Measurements from ENCODE around the gene EPS15. TPM values are rescaled to one million over a fixed set of nuclear protein-coding genes. Genes with fewer than 3 reads are reported as not detected.

The EPS15 gene
- total RNA-seq, 1 experiment from 2014 or later, result 26.3 TPM

DNA sequence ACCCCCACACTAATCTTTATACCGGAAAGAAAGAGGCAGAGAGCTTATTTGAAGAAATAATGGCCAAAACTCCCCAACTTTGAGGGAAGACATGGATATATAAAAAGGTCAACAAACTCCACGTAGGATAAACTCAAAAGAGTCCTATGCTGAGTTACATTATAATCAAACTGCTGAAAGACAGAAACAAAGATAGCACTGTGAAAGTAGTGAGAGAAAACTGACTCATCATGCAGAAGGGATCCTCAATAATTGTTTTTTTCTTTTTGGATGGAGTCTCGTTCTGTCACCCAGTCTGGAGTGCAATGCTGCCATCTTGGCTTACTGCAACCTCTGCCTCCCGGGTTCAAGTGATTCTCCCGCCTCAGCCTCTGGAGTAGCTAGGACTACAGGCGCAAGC is 140.2 kb downstream of the EPS15 start:
- POLR2A ChIA-PET (ENCODE audit: unreplicated experiment), result no interaction called here
- Histone ChIP-seq H4K20me1 (ENCODE audit: low read length) (no peaks in the 10 kb centered on the region), H3K36me3 (ENCODE audit: low read depth, low read length) (peaks cover 6% of the 10 kb centered on the region; the same call in 1 of the 2 replicates), H3K27me3 (ENCODE audit: low read length) (no peaks in the 10 kb centered on the region), H3K79me2 (ENCODE audit: low read length) (no peaks in the 10 kb centered on the region), H3K4me1 (ENCODE audit: insufficient read depth, low read length) (no peaks in the 10 kb centered on the region), H3K9me2 (replicated peaks; ENCODE audit: low read length) (no peaks in the 10 kb centered on the region), H2AFZ (ENCODE audit: low read length) (no peak overlapping the region), H3K9me3 (ENCODE audit: low read length) (no peaks in the 10 kb centered on the region), H3K27ac (ENCODE audit: low read length) (no peak overlapping the region), H3F3A (ENCODE audit: low read length, unreplicated experiment) (no peaks in the 10 kb centered on the region), H3K4me2 (ENCODE audit: low read length) (no peak overlapping the region), H3K4me3 (ENCODE audit: low read length) (no peak overlapping the region), H3K9ac (ENCODE audit: low read length) (no peak overlapping the region)
- intact Hi-C loops (cut with micrococcal nuclease), result no loop called here
- TF ChIP-seq, protein P1, sequence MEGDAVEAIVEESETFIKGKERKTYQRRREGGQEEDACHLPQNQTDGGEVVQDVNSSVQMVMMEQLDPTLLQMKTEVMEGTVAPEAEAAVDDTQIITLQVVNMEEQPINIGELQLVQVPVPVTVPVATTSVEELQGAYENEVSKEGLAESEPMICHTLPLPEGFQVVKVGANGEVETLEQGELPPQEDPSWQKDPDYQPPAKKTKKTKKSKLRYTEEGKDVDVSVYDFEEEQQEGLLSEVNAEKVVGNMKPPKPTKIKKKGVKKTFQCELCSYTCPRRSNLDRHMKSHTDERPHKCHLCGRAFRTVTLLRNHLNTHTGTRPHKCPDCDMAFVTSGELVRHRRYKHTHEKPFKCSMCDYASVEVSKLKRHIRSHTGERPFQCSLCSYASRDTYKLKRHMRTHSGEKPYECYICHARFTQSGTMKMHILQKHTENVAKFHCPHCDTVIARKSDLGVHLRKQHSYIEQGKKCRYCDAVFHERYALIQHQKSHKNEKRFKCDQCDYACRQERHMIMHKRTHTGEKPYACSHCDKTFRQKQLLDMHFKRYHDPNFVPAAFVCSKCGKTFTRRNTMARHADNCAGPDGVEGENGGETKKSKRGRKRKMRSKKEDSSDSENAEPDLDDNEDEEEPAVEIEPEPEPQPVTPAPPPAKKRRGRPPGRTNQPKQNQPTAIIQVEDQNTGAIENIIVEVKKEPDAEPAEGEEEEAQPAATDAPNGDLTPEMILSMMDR (conservative IDR thresholded peaks at IDR 0.05; ENCODE audit: low read depth, low read length), result no peak
- TF ChIP-seq EZH2phosphoT487 (IDR thresholded peaks at IDR 0.05; ENCODE audit: borderline replicate concordance, low read length) (no peak), EZH2 (IDR thresholded peaks at IDR 0.05; ENCODE audit: low read length, unreplicated experiment) (no peak)
- no TSS peak for BruUV-seq (replicated peaks)
- no peak for DNase-seq
- CTCF ChIA-PET, result no interaction called here
- ATAC-seq, result no peak

DNA sequence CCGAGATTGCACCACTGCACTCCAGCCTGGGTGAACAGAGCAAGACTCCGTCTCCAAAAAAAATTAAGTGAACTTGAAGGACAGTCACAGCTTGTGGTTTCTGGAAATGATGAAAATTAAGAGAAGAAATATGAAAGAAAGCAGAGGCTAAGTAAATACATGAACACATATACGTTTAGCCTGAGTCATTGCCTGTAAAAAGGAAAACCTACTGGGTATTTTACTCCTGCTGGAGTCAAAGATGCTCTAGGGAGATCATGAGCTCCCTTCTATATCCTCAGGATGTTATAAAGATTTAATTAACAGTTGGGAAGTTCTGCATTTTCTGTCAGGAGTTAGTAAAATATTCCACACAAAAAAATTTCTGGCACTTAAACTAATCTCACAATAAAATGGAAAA is 145.2 kb downstream of the EPS15 start:
- Histone ChIP-seq H2AFZ (ENCODE audit: low read length) (no peak overlapping the region), H3K4me3 (ENCODE audit: low read length) (no peak overlapping the region), H3K27me3 (ENCODE audit: low read length) (no peaks in the 10 kb centered on the region), H3F3A (ENCODE audit: low read length, unreplicated experiment) (no peaks in the 10 kb centered on the region), H3K27ac (ENCODE audit: low read length) (no peak overlapping the region), H3K36me3 (ENCODE audit: low read depth, low read length) (no peaks in the 10 kb centered on the region; the same call in 1 of the 2 replicates), H3K9ac (ENCODE audit: low read length) (no peak overlapping the region), H3K9me2 (replicated peaks; ENCODE audit: low read length) (no peaks in the 10 kb centered on the region), H4K20me1 (ENCODE audit: low read length) (no peaks in the 10 kb centered on the region), H3K9me3 (ENCODE audit: low read length) (no peaks in the 10 kb centered on the region), H3K79me2 (ENCODE audit: low read length) (no peaks in the 10 kb centered on the region), H3K4me2 (ENCODE audit: low read length) (no peak overlapping the region), H3K4me1 (ENCODE audit: insufficient read depth, low read length) (no peaks in the 10 kb centered on the region)
- TF ChIP-seq EZH2 (IDR thresholded peaks at IDR 0.05; ENCODE audit: low read length, unreplicated experiment) (no peak), EZH2phosphoT487 (IDR thresholded peaks at IDR 0.05; ENCODE audit: borderline replicate concordance, low read length) (no peak)
- TF ChIP-seq, protein P1 (conservative IDR thresholded peaks at IDR 0.05; ENCODE audit: low read depth, low read length), result no peak
- POLR2A ChIA-PET (ENCODE audit: unreplicated experiment), result no interaction called here
- DNase-seq, result peak; percentile 38
- ATAC-seq, result peak; percentile 99
- no TSS peak for BruUV-seq (replicated peaks)
- CTCF ChIA-PET, result no interaction called here
- intact Hi-C loops (cut with micrococcal nuclease), result no loop called here

- TF ChIP-seq, protein P1 (conservative IDR thresholded peaks at IDR 0.05; ENCODE audit: low read depth, low read length), result no peak
- no peak for TF ChIP-seq EZH2phosphoT487 (IDR thresholded peaks at IDR 0.05; ENCODE audit: borderline replicate concordance, low read length)
- no peak for TF ChIP-seq EZH2 (IDR thresholded peaks at IDR 0.05; ENCODE audit: low read length, unreplicated experiment)
- ChIA-PET POLR2A (ENCODE audit: unreplicated experiment) (no interaction called here), CTCF (no interaction called here)
- Histone ChIP-seq H3K9ac (ENCODE audit: low read length) (no peak overlapping the region), H3K36me3 (ENCODE audit: low read depth, low read length) (no peaks in the 10 kb centered on the region), H3K27me3 (ENCODE audit: low read length) (no peaks in the 10 kb centered on the region), H3K9me3 (ENCODE audit: low read length) (no peaks in the 10 kb centered on the region), H4K20me1 (ENCODE audit: low read length) (no peaks in the 10 kb centered on the region), H3K4me3 (ENCODE audit: low read length) (no peak overlapping the region), H3F3A (ENCODE audit: low read length, unreplicated experiment) (no peaks in the 10 kb centered on the region), H2AFZ (ENCODE audit: low read length) (no peak overlapping the region), H3K9me2 (replicated peaks; ENCODE audit: low read length) (no peaks in the 10 kb centered on the region), H3K4me1 (ENCODE audit: insufficient read depth, low read length) (no peaks in the 10 kb centered on the region), H3K4me2 (ENCODE audit: low read length) (no peak overlapping the region), H3K27ac (ENCODE audit: low read length) (no peak overlapping the region), H3K79me2 (ENCODE audit: low read length) (no peaks in the 10 kb centered on the region)
- DNase-seq (no peak), ATAC-seq (no peak)
- BruUV-seq (replicated peaks), result no TSS peak
- intact Hi-C loops (cut with micrococcal nuclease), result no loop called here
Measured at GRCh38 chr1:51372561-51372960, 146.5 kb downstream of the EPS15 start.
